ENCODE measurements around the gene SCAF11. TPM values are rescaled to one million over a fixed set of nuclear protein-coding genes. Genes with fewer than 3 reads are reported as not detected.

Gene SCAF11
- total RNA-seq, 4 donors from 2014 or later = 56.7 to 181 (median 101) TPM

DNA sequence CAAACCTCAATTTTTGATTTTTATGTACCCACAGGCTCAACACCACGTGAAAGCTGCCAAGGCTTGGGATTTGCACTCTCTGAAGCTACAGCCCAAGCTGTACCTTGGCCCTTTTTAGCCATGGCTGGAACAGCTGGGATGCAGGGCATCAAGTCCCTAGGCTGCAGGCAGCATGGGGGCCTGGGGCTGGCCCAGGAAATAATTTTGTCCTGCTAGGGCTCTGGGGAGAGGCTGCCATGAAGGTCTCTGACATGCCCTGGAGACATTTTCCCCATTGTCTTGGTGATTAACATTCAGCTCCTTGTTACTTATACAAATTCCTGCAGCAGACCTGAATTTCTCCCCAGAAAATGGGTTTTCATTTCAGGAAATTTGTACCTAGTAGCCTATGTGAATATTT is 103.7 kb downstream of the SCAF11 start:
- Histone ChIP-seq H3K36me3 (peaks cover 0 to 14% (median 7%) of the 10 kb centered on the region in 4 donors), H3K4me3 (no peak overlapping the region), H3K27me3 (no peaks in the 10 kb centered on the region), H3K4me1 (no peaks in the 10 kb centered on the region), H3K27ac (no peak overlapping the region), H3K9me3 (no peaks in the 10 kb centered on the region)
- TF ChIP-seq POLR2A (IDR thresholded peaks at IDR 0.05) (no peak), CTCF (IDR thresholded peaks at IDR 0.05) (no peak), EP300 (IDR thresholded peaks at IDR 0.05; ENCODE audit: low read depth) (no peak), POLR2AphosphoS5 (IDR thresholded peaks at IDR 0.05) (no peak)
- 82% methylated on average over 1 of the region's 1 CpG; no CpG with 5 or more reads in 1 of the 2 donors for WGBS, 2 donors (ENCODE audit: low coverage in 1 of 2)
- intact Hi-C loops (cut with DNase I; ENCODE audit: low total_unique reads) (no loop called here), in situ Hi-C loops (cut with MboI; ENCODE audit: low pct_ligation_motif_present in 1 of 4, low pct_unique_long_range_greater_than_20kb in 1 of 4, low sequenced_read_pairs in 3 of 4) (no loop called here)
- DNase-seq = no peak

DNA sequence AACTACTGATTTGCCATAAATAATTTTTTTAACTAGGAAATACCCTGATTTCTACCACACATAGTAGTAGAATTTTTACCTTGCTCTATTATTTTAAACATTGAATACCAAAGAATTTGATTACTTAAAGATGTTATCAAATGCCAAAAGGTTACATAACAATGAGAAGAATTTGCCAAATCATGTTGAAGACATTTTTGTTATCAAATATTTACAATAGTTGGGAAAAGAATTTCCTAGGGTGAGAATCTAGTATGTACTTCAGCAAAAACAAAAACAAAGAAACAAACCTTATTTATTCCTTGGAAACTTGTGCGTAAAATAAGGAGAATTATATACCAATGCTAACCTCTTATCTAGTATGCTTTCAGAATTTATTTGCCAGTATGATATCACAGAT is 107.2 kb downstream of the SCAF11 start:
- Histone ChIP-seq H3K27me3 (no peaks in the 10 kb centered on the region), H3K27ac (no peak overlapping the region), H3K36me3 (peaks cover 0 to 16% (median 7%) of the 10 kb centered on the region in 4 donors), H3K4me3 (no peak overlapping the region), H3K4me1 (peaks cover 0 to 19% (median 0%) of the 10 kb centered on the region in 4 donors), H3K9me3 (no peaks in the 10 kb centered on the region)
- in situ Hi-C loops (cut with MboI; ENCODE audit: low pct_ligation_motif_present in 1 of 4, low pct_unique_long_range_greater_than_20kb in 1 of 4, low sequenced_read_pairs in 3 of 4) = no loop called here
- WGBS, 2 donors (ENCODE audit: low coverage in 1 of 2) = 91 to 100% methylated on average over 1 of the region's 1 CpG
- intact Hi-C loops (cut with DNase I; ENCODE audit: low total_unique reads) = no loop called here
- no peak for DNase-seq
- no peak for TF ChIP-seq EP300 (IDR thresholded peaks at IDR 0.05; ENCODE audit: low read depth)
- no peak for TF ChIP-seq POLR2A (IDR thresholded peaks at IDR 0.05)
- TF ChIP-seq CTCF (IDR thresholded peaks at IDR 0.05) = no peak
- TF ChIP-seq POLR2AphosphoS5 (IDR thresholded peaks at IDR 0.05) = no peak

DNA sequence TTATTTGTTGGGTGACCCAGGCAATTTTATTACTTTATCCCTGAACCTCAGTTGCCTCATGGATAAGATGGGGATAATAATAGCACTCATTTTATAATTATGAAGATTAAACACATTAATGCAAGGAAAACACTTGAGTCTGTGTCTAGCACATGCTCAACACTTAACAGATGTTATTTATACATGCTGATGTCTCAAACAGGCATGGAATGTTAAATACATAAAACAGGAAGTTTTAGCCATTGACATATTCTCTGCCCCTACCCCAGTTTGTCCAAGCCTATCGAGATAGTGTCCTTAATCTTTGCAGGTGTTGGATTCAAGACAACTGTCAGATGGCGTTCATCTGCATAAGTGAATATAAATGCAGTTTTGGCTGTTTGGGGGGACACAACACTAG is 109.8 kb downstream of the SCAF11 start:
- H3K4me1 ChIP-seq = peaks cover 0 to 25% (median 0%) of the 10 kb centered on the region in 4 donors
- H3K36me3 ChIP-seq = peaks cover 0 to 18% (median 8%) of the 10 kb centered on the region in 4 donors
- 94 to 100% methylated on average over 1 to 2 of the region's 2 CpGs for WGBS, 2 donors (ENCODE audit: low coverage in 1 of 2)
- intact Hi-C loops (cut with DNase I; ENCODE audit: low total_unique reads) = no loop called here
- no peak overlapping the region for H3K27ac ChIP-seq
- TF ChIP-seq POLR2AphosphoS5 (IDR thresholded peaks at IDR 0.05) = no peak
- no peak for TF ChIP-seq POLR2A (IDR thresholded peaks at IDR 0.05)
- no peak for TF ChIP-seq EP300 (IDR thresholded peaks at IDR 0.05; ENCODE audit: low read depth)
- TF ChIP-seq CTCF (IDR thresholded peaks at IDR 0.05) = no peak
- no peak for DNase-seq
- H3K27me3 ChIP-seq = no peaks in the 10 kb centered on the region
- no peak overlapping the region for H3K4me3 ChIP-seq
- H3K9me3 ChIP-seq = no peaks in the 10 kb centered on the region
- in situ Hi-C loops (cut with MboI; ENCODE audit: low pct_ligation_motif_present in 1 of 4, low pct_unique_long_range_greater_than_20kb in 1 of 4, low sequenced_read_pairs in 3 of 4) = no loop called here

DNA sequence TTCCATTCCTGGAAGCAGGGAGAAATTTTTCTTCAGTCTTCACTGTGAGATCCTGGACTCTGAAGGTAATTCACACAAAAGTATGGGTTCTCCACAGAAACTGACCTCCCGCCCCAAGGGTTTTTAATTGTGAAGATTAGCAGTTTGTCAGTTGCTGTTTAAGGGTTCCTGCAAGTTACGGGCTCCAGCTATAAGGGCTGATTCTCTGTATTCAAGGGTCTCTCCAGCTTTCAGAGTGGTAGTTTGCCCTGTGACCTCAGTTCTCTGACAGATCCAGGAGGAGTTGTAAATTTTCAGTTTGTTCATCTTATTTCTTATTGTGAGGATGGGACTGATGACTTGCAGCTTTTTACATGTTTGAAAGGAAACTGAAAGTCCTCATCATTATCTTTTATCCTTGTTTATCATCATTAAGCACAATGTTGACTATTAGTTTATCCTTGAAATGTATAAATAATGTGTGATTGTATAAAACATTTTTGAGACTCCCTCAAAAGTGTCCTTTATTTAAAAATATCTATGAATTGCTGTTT is 110.9 kb downstream of the SCAF11 start:
- TF ChIP-seq POLR2AphosphoS5 (IDR thresholded peaks at IDR 0.05) (no peak), EP300 (IDR thresholded peaks at IDR 0.05; ENCODE audit: low read depth) (no peak), POLR2A (IDR thresholded peaks at IDR 0.05) (no peak), CTCF (IDR thresholded peaks at IDR 0.05) (no peak)
- no peak for DNase-seq
- Histone ChIP-seq H3K27me3 (no peaks in the 10 kb centered on the region), H3K4me1 (peaks cover 0 to 25% (median 0%) of the 10 kb centered on the region in 4 donors), H3K36me3 (peaks cover 0 to 15% (median 6%) of the 10 kb centered on the region in 4 donors), H3K27ac (peak overlapping the region in 1 of 4 donors; percentile 20), H3K4me3 (no peak overlapping the region), H3K9me3 (no peaks in the 10 kb centered on the region)
- 87% methylated on average over 2 of the region's 2 CpGs; no CpG with 5 or more reads in 1 of the 2 donors for WGBS, 2 donors (ENCODE audit: low coverage in 1 of 2)
- in situ Hi-C loops (cut with MboI; ENCODE audit: low pct_ligation_motif_present in 1 of 4, low pct_unique_long_range_greater_than_20kb in 1 of 4, low sequenced_read_pairs in 3 of 4) = no loop called here
- intact Hi-C loops (cut with DNase I; ENCODE audit: low total_unique reads) = no loop called here

All from transverse colon (tissue), 4 donors.